ENCODE measurements around the gene SEMA3E. TPM values are rescaled to one million over a fixed set of nuclear protein-coding genes. Genes with fewer than 3 reads are reported as not detected.

Gene SEMA3E
- total and polyA plus RNA-seq, 10 of the 15 experiments (the other 5 are each of a cell fraction or from before 2014, with no cell fraction given), result 0.08 to 2.0 (median 0.82) TPM

DNA sequence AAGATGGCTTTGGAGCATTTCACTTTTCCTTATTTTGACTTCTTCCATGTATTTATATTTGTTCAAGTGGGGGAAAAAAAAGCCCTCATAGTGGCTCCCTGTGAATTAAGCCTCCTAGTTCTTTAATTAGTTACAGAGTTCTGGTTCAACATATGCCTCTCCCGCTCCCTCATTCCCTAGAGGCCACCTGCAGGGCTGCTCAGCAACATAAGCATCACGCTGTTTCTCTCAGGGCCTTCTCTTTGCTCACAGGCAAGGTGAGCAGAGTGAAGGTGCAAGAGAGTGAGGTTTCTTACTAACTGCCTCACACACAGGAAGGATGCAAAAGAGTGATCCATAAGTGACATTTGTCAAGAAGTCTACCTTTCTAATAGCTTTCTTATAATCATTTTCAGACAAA is 196.7 kb downstream of the SEMA3E start:
- H3K4me1 ChIP-seq (ENCODE audit: control insufficient read depth, insufficient read depth, low read length), result no peaks in the 10 kb centered on the region
- H3K4me3 ChIP-seq, result no peak overlapping the region
- no TSS peak for BruUV-seq (replicated peaks)
- DNase-seq (ENCODE audit: low read depth, low spot score) (no peak), FAIRE-seq (no peak), ATAC-seq (no peak)
- no peaks in the 10 kb centered on the region for H3K79me2 ChIP-seq (ENCODE audit: control insufficient read depth, insufficient read depth, low read length)
- ChIA-PET SMC1A (ENCODE audit: uncharacterized antibody, unreplicated experiment) (interaction anchor here (0.9 kb wide), 1 partner anchor 38 kb away, joined by 3 read pairs; no protein-coding TSS in a partner anchor), CTCF (no interaction called here), POLR2A (no interaction called here), RAD21 (ENCODE audit: unreplicated experiment) (no interaction called here)
- no peak overlapping the region for H3K4me2 ChIP-seq (ENCODE audit: control insufficient read depth, insufficient read depth)
- in situ Hi-C loops (cut with MboI) (no loop called here), intact Hi-C loops (cut with micrococcal nuclease; ENCODE audit: unreplicated experiment) (no loop called here)
- no peaks in the 10 kb centered on the region for H3K36me3 ChIP-seq (ENCODE audit: control insufficient read depth in 2 of 2, insufficient read depth in 2 of 2, low read length in 1 of 2)
- no peaks in the 10 kb centered on the region for H3K27me3 ChIP-seq (replicated peaks in 1 of 2; ENCODE audit: control insufficient read depth in 2 of 2, insufficient read depth in 2 of 2, low read length in 1 of 2)
- no peaks in the 10 kb centered on the region for H3K9me3 ChIP-seq (replicated peaks; ENCODE audit: control insufficient read depth, insufficient read depth, low read length)
- H3K27ac ChIP-seq (ENCODE audit: control insufficient read depth, insufficient read depth), result no peak overlapping the region
- H3K9ac ChIP-seq (ENCODE audit: control insufficient read depth, insufficient read depth, low read length), result no peak overlapping the region
- no peaks in the 10 kb centered on the region for H4K20me1 ChIP-seq (ENCODE audit: control insufficient read depth, insufficient read depth)
- no peak overlapping the region for H2AFZ ChIP-seq (ENCODE audit: control insufficient read depth, low read depth, low read length)
- TF ChIP-seq NR2C2 (IDR thresholded peaks at IDR 0.05; ENCODE audit: borderline replicate concordance, control insufficient read depth, insufficient read length, low read depth) (no peak), FOXM1 (IDR thresholded peaks at IDR 0.05; ENCODE audit: low read depth, low read length) (no peak), ZNF622 (IDR thresholded peaks at IDR 0.05) (no peak), CHD1 (IDR thresholded peaks at IDR 0.05; ENCODE audit: low read depth, low read length) (no peak), SPI1 (IDR thresholded peaks at IDR 0.05; ENCODE audit: borderline replicate concordance, insufficient read depth, low read depth, low read length) (no peak), GATAD2B (conservative IDR thresholded peaks at IDR 0.05; ENCODE audit: low read depth) (no peak), RB1 (IDR thresholded peaks at IDR 0.05; ENCODE audit: borderline replicate concordance) (no peak), KLF5 (IDR thresholded peaks at IDR 0.05; ENCODE audit: partially characterized antibody) (no peak), BHLHE40 (IDR thresholded peaks at IDR 0.05; ENCODE audit: borderline replicate concordance in 1 of 2, low read depth in 2 of 2, low read length in 1 of 2) (no peak), ZNF217 (IDR thresholded peaks at IDR 0.05) (no peak)
- TF ChIP-seq, protein P1, sequence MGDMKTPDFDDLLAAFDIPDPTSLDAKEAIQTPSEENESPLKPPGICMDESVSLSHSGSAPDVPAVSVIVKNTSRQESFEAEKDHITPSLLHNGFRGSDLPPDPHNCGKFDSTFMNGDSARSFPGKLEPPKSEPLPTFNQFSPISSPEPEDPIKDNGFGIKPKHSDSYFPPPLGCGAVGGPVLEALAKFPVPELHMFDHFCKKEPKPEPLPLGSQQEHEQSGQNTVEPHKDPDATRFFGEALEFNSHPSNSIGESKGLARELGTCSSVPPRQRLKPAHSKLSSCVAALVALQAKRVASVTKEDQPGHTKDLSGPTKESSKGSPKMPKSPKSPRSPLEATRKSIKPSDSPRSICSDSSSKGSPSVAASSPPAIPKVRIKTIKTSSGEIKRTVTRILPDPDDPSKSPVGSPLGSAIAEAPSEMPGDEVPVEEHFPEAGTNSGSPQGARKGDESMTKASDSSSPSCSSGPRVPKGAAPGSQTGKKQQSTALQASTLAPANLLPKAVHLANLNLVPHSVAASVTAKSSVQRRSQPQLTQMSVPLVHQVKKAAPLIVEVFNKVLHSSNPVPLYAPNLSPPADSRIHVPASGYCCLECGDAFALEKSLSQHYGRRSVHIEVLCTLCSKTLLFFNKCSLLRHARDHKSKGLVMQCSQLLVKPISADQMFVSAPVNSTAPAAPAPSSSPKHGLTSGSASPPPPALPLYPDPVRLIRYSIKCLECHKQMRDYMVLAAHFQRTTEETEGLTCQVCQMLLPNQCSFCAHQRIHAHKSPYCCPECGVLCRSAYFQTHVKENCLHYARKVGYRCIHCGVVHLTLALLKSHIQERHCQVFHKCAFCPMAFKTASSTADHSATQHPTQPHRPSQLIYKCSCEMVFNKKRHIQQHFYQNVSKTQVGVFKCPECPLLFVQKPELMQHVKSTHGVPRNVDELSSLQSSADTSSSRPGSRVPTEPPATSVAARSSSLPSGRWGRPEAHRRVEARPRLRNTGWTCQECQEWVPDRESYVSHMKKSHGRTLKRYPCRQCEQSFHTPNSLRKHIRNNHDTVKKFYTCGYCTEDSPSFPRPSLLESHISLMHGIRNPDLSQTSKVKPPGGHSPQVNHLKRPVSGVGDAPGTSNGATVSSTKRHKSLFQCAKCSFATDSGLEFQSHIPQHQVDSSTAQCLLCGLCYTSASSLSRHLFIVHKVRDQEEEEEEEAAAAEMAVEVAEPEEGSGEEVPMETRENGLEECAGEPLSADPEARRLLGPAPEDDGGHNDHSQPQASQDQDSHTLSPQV (IDR thresholded peaks at IDR 0.05), result no peak
- TF ChIP-seq, protein P2, sequence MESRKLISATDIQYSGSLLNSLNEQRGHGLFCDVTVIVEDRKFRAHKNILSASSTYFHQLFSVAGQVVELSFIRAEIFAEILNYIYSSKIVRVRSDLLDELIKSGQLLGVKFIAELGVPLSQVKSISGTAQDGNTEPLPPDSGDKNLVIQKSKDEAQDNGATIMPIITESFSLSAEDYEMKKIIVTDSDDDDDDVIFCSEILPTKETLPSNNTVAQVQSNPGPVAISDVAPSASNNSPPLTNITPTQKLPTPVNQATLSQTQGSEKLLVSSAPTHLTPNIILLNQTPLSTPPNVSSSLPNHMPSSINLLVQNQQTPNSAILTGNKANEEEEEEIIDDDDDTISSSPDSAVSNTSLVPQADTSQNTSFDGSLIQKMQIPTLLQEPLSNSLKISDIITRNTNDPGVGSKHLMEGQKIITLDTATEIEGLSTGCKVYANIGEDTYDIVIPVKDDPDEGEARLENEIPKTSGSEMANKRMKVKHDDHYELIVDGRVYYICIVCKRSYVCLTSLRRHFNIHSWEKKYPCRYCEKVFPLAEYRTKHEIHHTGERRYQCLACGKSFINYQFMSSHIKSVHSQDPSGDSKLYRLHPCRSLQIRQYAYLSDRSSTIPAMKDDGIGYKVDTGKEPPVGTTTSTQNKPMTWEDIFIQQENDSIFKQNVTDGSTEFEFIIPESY (IDR thresholded peaks at IDR 0.05), result no peak
- WGBS (ENCODE audit: insufficient coverage, insufficient replicate concordance, low lambda C conversion rate, missing lambda C conversion rate), result 5% methylated on average over 2 of the region's 2 CpGs

Data from GM12878 (cell line).